ENCODE measurements around the gene AKAP6. TPM values are rescaled to one million over a fixed set of nuclear protein-coding genes. Genes with fewer than 3 reads are reported as not detected.

Gene AKAP6
- total and polyA plus RNA-seq, 4 donors, result 0.42 to 3.2 (median 1.7) TPM

DNA sequence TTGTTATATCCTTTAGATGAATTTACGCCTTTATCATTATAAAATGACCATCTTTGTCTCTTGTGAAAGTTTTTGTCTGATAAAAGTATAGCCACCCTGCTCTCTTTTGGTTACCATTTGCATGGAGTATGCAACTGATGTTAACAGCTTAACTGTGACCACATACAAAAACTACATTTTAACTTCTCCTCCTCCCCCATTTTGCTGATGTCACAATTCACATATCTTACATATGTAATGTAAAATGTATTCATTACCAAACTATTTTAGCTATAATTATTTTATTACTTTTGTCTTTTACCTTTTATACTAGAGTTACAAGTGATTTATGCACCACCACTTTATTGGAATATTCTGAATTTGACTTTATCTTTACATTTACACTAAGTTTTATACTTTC lies 425.1 kb downstream of the AKAP6 start:
- no peak overlapping the region for H3K4me3 ChIP-seq (ENCODE audit: low read depth in 1 of 3, low read length in 3 of 3)
- DNase-seq (ENCODE audit: low spot score), result no peak
- 95% methylated on average over 1 of the region's 1 CpG for WGBS

DNA sequence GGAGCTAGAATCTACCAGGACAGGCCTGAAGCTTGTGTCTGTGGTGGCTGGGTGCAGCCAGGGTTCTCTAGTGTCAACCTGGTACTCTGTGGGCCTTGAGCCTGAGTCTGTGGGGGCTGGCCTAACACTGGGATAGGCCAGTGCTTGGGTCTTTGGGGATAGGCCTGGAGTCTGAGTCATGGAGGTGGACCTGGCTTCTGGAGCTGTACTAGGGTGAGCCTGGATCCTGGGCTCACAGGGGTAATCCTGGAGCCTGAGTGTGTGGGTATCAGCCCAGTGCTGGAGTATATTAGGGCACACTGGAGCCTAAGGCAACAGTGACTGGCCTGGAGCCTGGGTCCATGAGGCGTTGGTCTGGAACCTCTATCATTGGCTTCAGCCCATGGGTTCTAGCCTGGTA lies 427.1 kb downstream of the AKAP6 start:
- H3K36me3 ChIP-seq (ENCODE audit: control insufficient read depth in 4 of 4, insufficient read depth in 3 of 4, low read depth in 1 of 4, low read length in 3 of 4), result no peaks in the 10 kb centered on the region
- no peak overlapping the region for H3K4me3 ChIP-seq (ENCODE audit: low read depth in 1 of 3, low read length in 3 of 3)
- H3K27ac ChIP-seq (ENCODE audit: low read depth in 1 of 2, low read length in 2 of 2), result no peak overlapping the region
- no peak for DNase-seq (ENCODE audit: low spot score)
- H3K4me1 ChIP-seq (ENCODE audit: control insufficient read depth in 4 of 4, insufficient read depth in 4 of 4, low read length in 3 of 4), result no peaks in the 10 kb centered on the region
- H3K27me3 ChIP-seq (ENCODE audit: control insufficient read depth in 4 of 4, insufficient read depth in 4 of 4, low read length in 3 of 4), result no peaks in the 10 kb centered on the region
- no peak overlapping the region for H3K9ac ChIP-seq (ENCODE audit: low read depth in 1 of 2, low read length in 2 of 2)
- WGBS, result 98% methylated on average over 1 of the region's 1 CpG
- H3K9me3 ChIP-seq (ENCODE audit: control insufficient read depth in 4 of 4, low read length in 3 of 4), result no peaks in the 10 kb centered on the region
- TF ChIP-seq HNF4A (conservative IDR thresholded peaks at IDR 0.05) (no peak), FOXA2 (IDR thresholded peaks at IDR 0.05) (no peak), RXRA (IDR thresholded peaks at IDR 0.05) (no peak), NR2F2 (IDR thresholded peaks at IDR 0.05) (no peak), EGR1 (IDR thresholded peaks at IDR 0.05; ENCODE audit: low read depth in 2 of 2) (no peak), TAF1 (conservative IDR thresholded peaks at IDR 0.05) (no peak), RAD21 (IDR thresholded peaks at IDR 0.05) (no peak)
- TF ChIP-seq, protein P1, sequence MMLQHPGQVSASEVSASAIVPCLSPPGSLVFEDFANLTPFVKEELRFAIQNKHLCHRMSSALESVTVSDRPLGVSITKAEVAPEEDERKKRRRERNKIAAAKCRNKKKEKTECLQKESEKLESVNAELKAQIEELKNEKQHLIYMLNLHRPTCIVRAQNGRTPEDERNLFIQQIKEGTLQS (IDR thresholded peaks at IDR 0.05), result no peak
- TF ChIP-seq, protein P2, sequence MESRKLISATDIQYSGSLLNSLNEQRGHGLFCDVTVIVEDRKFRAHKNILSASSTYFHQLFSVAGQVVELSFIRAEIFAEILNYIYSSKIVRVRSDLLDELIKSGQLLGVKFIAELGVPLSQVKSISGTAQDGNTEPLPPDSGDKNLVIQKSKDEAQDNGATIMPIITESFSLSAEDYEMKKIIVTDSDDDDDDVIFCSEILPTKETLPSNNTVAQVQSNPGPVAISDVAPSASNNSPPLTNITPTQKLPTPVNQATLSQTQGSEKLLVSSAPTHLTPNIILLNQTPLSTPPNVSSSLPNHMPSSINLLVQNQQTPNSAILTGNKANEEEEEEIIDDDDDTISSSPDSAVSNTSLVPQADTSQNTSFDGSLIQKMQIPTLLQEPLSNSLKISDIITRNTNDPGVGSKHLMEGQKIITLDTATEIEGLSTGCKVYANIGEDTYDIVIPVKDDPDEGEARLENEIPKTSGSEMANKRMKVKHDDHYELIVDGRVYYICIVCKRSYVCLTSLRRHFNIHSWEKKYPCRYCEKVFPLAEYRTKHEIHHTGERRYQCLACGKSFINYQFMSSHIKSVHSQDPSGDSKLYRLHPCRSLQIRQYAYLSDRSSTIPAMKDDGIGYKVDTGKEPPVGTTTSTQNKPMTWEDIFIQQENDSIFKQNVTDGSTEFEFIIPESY (IDR thresholded peaks at IDR 0.05), result no peak

More for the DNA sequence above, 425.1 kb downstream of the AKAP6 start:
- no peak for TF ChIP-seq YY1 (IDR thresholded peaks at IDR 0.05)
- TF ChIP-seq RXRA (IDR thresholded peaks at IDR 0.05), result no peak
- TF ChIP-seq, protein P3, sequence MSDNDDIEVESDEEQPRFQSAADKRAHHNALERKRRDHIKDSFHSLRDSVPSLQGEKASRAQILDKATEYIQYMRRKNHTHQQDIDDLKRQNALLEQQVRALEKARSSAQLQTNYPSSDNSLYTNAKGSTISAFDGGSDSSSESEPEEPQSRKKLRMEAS (IDR thresholded peaks at IDR 0.05), result no peak
- TF ChIP-seq FOXA2 (IDR thresholded peaks at IDR 0.05), result no peak
- TF ChIP-seq HNF4A (conservative IDR thresholded peaks at IDR 0.05), result no peak
- no peak for TF ChIP-seq GABPA (IDR thresholded peaks at IDR 0.05 in 1 of 2, conservative IDR thresholded peaks at IDR 0.05 in 1 of 2)
- TF ChIP-seq HNF4G (IDR thresholded peaks at IDR 0.05), result no peak
- no peak for TF ChIP-seq TAF1 (conservative IDR thresholded peaks at IDR 0.05)
- TF ChIP-seq, protein P4, sequence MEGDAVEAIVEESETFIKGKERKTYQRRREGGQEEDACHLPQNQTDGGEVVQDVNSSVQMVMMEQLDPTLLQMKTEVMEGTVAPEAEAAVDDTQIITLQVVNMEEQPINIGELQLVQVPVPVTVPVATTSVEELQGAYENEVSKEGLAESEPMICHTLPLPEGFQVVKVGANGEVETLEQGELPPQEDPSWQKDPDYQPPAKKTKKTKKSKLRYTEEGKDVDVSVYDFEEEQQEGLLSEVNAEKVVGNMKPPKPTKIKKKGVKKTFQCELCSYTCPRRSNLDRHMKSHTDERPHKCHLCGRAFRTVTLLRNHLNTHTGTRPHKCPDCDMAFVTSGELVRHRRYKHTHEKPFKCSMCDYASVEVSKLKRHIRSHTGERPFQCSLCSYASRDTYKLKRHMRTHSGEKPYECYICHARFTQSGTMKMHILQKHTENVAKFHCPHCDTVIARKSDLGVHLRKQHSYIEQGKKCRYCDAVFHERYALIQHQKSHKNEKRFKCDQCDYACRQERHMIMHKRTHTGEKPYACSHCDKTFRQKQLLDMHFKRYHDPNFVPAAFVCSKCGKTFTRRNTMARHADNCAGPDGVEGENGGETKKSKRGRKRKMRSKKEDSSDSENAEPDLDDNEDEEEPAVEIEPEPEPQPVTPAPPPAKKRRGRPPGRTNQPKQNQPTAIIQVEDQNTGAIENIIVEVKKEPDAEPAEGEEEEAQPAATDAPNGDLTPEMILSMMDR (IDR thresholded peaks at IDR 0.05; ENCODE audit: low read depth, low read length, missing input control), result no peak
- TF ChIP-seq, protein P1 (IDR thresholded peaks at IDR 0.05), result no peak
- TF ChIP-seq EGR1 (IDR thresholded peaks at IDR 0.05; ENCODE audit: low read depth in 2 of 2), result no peak
- TF ChIP-seq RAD21 (IDR thresholded peaks at IDR 0.05), result no peak
- TF ChIP-seq, protein P2 (IDR thresholded peaks at IDR 0.05), result no peak
- no peak for TF ChIP-seq JUND (IDR thresholded peaks at IDR 0.05)
- no peak for TF ChIP-seq NR2F2 (IDR thresholded peaks at IDR 0.05)
- no peak for TF ChIP-seq SP1 (IDR thresholded peaks at IDR 0.05)
- TF ChIP-seq FOXA1 (IDR thresholded peaks at IDR 0.05), result no peak
- TF ChIP-seq, protein P5, sequence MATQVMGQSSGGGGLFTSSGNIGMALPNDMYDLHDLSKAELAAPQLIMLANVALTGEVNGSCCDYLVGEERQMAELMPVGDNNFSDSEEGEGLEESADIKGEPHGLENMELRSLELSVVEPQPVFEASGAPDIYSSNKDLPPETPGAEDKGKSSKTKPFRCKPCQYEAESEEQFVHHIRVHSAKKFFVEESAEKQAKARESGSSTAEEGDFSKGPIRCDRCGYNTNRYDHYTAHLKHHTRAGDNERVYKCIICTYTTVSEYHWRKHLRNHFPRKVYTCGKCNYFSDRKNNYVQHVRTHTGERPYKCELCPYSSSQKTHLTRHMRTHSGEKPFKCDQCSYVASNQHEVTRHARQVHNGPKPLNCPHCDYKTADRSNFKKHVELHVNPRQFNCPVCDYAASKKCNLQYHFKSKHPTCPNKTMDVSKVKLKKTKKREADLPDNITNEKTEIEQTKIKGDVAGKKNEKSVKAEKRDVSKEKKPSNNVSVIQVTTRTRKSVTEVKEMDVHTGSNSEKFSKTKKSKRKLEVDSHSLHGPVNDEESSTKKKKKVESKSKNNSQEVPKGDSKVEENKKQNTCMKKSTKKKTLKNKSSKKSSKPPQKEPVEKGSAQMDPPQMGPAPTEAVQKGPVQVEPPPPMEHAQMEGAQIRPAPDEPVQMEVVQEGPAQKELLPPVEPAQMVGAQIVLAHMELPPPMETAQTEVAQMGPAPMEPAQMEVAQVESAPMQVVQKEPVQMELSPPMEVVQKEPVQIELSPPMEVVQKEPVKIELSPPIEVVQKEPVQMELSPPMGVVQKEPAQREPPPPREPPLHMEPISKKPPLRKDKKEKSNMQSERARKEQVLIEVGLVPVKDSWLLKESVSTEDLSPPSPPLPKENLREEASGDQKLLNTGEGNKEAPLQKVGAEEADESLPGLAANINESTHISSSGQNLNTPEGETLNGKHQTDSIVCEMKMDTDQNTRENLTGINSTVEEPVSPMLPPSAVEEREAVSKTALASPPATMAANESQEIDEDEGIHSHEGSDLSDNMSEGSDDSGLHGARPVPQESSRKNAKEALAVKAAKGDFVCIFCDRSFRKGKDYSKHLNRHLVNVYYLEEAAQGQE (IDR thresholded peaks at IDR 0.05), result no peak
- H3K9me3 ChIP-seq (ENCODE audit: control insufficient read depth in 4 of 4, low read length in 3 of 4), result no peaks in the 10 kb centered on the region
- no peaks in the 10 kb centered on the region for H3K36me3 ChIP-seq (ENCODE audit: control insufficient read depth in 4 of 4, insufficient read depth in 3 of 4, low read depth in 1 of 4, low read length in 3 of 4)
- H3K4me1 ChIP-seq (ENCODE audit: control insufficient read depth in 4 of 4, insufficient read depth in 4 of 4, low read length in 3 of 4), result no peaks in the 10 kb centered on the region
- no peak overlapping the region for H3K27ac ChIP-seq (ENCODE audit: low read depth in 1 of 2, low read length in 2 of 2)
- no peaks in the 10 kb centered on the region for H3K27me3 ChIP-seq (ENCODE audit: control insufficient read depth in 4 of 4, insufficient read depth in 4 of 4, low read length in 3 of 4)
- no peak overlapping the region for H3K9ac ChIP-seq (ENCODE audit: low read depth in 1 of 2, low read length in 2 of 2)
